Measurements from ENCODE around the gene UBAC2.

- no peak for TF ChIP-seq EZH2 (IDR thresholded peaks at IDR 0.05)
- TF ChIP-seq CTCF (IDR thresholded peaks at IDR 0.05): no peak
Observed at GRCh38 chr13:99391781-99392469, 191.3 kb downstream of the UBAC2 start.

Measured in neural progenitor cell (in vitro differentiated cells).